Vein endothelial cell (primary cell): ENCODE results near the gene LHPP. TPM values are rescaled to one million over a fixed set of nuclear protein-coding genes. Genes with fewer than 3 reads are reported as not detected.

Source experiments
- total RNA-seq: library from RNA; depleted of rRNA; stranded (reverse); fragments of >200 nt; gene quantifications from 2 replicates; pipeline ENCODE4 v1.2.3, GENCODE V29; 2012

LHPP gene, protein sequence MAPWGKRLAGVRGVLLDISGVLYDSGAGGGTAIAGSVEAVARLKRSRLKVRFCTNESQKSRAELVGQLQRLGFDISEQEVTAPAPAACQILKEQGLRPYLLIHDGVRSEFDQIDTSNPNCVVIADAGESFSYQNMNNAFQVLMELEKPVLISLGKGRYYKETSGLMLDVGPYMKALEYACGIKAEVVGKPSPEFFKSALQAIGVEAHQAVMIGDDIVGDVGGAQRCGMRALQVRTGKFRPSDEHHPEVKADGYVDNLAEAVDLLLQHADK
- 3.5 and 4.2 TPM in 2 replicates for total RNA-seq

DNA sequence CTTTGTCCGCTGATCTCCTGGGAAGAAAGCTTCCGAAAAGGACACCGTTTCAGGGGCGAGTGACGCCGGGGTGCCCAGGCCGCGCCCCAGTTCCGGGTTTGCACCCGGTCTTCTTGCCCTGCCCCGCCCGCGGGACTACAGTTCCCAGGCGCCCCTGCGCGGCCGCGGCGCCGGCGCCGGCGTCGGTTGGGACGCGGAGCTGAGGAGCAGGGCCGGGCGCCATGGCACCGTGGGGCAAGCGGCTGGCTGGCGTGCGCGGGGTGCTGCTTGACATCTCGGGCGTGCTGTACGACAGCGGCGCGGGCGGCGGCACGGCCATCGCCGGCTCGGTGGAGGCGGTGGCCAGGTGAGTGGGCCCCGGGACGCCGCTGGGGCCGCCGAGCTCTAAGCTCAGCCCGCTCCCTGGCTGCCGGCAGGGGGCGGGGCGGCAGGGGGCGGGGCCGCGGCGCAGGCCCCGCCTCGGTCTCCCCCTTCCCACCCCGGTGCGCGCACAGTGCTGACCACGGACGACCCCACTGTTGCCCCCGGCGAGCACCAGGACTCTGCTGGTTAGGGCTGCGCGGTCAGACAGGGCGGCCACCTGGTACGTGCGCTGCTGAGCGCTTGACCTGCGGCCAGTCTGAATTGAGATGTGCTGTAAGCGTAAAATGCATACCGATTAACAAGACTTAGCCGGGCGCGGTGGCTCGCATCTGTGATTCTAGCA lies at the start of gene LHPP:
Gene LHPP (plus strand): TSS at position 182 of the 706 bp plus-strand sequence. CDS start 40 bp downstream, at position 222.

DNA sequence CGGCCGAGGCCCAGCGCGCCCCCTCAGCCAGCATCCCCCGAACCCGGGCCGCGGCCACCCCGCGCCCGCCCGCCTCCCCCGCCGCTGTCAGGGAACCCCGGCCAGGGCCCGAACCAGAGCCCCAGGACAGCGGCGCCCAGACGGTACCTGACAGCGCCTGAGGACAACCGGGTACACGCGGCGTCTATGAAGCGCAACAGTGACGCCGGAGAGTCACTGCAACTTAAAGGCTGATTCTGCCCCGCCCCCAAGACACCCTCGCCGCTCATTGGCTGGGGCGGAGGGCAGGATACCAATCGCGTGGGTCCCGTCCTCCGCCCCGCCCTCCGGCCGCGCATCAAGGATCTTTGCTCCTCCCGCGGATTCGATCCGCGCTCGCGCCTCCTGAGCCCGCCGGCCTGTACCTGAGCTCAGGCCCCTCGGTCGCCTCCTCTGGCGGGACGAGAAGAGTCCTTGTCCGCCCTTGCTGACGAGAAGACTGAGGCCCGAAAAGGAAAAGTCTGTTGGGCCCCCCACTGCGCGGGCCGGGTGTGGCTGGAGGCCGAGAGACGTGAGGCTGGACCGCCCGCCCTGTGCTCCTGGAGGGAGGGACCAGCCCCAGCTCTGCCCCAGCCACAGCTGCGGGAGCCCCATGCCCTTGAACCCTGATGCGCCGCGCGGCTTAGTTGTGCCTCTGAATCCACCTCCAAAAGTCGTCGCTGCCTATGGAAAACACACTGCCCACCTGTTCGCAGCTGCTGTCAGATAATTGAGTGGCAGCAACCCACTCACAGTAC lies 42.7 kb upstream of the LHPP start, which contains the start of gene OAT:
Gene OAT (minus strand): TSS at position 198 of the 776 bp plus-strand sequence. CDS start 6,752 bp downstream, outside the sequence.

DNA sequence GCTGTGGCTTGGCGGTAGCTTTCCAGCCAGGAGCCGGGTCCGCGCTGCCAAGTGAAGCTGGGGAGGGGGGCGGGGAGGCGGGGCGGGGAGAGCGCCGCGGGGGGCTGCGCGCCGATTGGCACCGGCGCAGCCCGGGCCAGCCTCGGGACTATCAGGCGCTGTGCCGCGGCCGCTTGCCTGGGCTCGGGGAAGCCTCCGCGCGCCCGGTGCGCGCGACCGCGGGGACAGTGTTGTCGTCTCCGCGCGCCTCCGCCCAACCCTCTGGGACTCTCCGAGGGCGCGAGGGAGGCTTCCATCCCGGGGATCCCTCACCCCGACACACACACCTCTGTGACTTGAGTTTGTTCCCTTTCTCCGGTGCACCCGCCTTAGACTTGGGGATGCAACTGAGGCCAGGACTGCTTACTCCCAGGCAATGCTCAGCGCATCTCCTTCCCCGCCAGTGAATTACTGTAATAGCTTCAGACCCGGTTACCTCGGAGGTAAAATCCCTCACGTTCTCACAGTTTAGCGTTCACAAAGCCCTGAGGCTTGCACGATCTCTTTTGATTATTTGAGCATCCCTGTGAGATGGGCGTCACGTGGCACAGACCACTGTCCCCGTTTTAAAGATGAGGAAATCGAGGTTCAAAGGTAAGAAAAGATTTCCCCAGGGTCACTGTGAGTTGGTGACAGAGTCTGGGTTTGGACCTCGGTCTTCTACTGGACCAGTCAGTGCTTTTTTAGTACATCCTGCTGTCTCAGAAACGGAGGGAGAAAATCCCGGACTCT lies 11.4 kb upstream of the LHPP start, which contains the start of gene NKX1-2:
Gene NKX1-2 (minus strand): TSS at position 24 of the 771 bp plus-strand sequence. CDS start 92 bp downstream, outside the sequence.

Other genes starting within 250 kb of the LHPP start
- gene OAT, start 42.9 kb upstream of the LHPP start, total RNA-seq, result 107 and 134 TPM in 2 replicates
- gene NKX1-2, start 11.8 kb upstream of the LHPP start, total RNA-seq, result not detected in 2 replicates